Measurements from ENCODE around the gene TDRD7. TPM values are rescaled to one million over a fixed set of nuclear protein-coding genes. Genes with fewer than 3 reads are reported as not detected.

The TDRD7 gene, protein sequence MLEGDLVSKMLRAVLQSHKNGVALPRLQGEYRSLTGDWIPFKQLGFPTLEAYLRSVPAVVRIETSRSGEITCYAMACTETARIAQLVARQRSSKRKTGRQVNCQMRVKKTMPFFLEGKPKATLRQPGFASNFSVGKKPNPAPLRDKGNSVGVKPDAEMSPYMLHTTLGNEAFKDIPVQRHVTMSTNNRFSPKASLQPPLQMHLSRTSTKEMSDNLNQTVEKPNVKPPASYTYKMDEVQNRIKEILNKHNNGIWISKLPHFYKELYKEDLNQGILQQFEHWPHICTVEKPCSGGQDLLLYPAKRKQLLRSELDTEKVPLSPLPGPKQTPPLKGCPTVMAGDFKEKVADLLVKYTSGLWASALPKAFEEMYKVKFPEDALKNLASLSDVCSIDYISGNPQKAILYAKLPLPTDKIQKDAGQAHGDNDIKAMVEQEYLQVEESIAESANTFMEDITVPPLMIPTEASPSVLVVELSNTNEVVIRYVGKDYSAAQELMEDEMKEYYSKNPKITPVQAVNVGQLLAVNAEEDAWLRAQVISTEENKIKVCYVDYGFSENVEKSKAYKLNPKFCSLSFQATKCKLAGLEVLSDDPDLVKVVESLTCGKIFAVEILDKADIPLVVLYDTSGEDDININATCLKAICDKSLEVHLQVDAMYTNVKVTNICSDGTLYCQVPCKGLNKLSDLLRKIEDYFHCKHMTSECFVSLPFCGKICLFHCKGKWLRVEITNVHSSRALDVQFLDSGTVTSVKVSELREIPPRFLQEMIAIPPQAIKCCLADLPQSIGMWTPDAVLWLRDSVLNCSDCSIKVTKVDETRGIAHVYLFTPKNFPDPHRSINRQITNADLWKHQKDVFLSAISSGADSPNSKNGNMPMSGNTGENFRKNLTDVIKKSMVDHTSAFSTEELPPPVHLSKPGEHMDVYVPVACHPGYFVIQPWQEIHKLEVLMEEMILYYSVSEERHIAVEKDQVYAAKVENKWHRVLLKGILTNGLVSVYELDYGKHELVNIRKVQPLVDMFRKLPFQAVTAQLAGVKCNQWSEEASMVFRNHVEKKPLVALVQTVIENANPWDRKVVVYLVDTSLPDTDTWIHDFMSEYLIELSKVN
- 8.8 and 13.5 TPM in 2 replicates for total RNA-seq

GRCh38 chr9:97411789-97412625 is at the start of gene TDRD7:
Gene TDRD7, plus strand, starts transcription at chr9:97412096. Its CDS starts 16,370 bp downstream, at chr9:97428466.

DNA sequence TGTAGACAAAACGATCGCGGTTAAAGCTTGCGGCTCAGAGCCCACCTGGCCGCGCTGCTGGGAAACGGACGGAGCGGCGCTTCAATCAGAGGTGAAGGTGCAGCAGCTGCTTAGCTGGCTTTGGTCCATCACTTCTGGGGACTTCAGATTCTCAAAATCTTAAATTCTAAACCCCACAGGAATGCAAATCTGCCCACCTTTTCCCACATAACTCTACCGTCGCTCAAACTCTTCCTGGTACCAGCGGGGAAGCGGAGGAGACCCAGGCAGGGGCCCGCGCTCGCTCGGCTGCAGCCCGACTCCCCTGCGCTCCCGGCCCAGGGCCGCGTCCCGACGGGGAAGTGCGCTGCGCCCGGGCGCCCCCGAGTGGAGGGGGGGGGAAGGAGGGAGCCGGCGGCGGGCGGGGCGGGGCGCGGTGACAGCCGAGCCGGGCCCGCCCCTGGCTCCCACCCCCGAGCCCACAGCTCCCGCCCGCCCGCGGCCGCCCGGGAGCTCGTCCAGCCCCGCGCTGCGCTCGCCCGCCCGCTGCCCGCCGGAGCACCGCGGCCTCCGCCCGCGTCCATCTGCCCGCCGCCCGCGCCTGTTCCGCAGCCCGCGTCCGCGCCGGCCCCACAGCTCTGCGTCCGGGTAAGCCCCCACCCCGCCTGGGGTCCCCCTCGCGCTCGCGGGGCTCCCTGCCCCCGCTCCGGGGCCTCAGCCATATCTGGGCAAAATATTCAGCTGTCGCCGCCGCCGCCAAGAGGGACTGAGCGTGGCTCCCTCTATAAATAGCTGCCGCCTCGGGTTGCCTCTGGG is 89.5 kb downstream of the TDRD7 start, which contains the start of gene TMOD1:
TSS of gene TMOD1 (plus strand) at position 490 of the 795 bp plus-strand sequence. CDS start 22,523 bp downstream, outside the sequence.

Other genes with a start within 250 kb of the TDRD7 start
- gene CCDC180, start 104.4 kb upstream of the TDRD7 start, total RNA-seq: 0.99 and 5.5 TPM in 2 replicates
- under 0.01 and 0.17 TPM in 2 replicates for gene TMOD1, start 89.6 kb downstream of the TDRD7 start, total RNA-seq
- 11.8 and 17.0 TPM in 2 replicates for gene TSTD2, start 221.3 kb downstream of the TDRD7 start, total RNA-seq
- gene NCBP1, start 221.7 kb downstream of the TDRD7 start, total RNA-seq: 36.4 and 46.7 TPM in 2 replicates